ENCODE measurements around the gene ZCCHC3.

ZCCHC3 gene

DNA sequence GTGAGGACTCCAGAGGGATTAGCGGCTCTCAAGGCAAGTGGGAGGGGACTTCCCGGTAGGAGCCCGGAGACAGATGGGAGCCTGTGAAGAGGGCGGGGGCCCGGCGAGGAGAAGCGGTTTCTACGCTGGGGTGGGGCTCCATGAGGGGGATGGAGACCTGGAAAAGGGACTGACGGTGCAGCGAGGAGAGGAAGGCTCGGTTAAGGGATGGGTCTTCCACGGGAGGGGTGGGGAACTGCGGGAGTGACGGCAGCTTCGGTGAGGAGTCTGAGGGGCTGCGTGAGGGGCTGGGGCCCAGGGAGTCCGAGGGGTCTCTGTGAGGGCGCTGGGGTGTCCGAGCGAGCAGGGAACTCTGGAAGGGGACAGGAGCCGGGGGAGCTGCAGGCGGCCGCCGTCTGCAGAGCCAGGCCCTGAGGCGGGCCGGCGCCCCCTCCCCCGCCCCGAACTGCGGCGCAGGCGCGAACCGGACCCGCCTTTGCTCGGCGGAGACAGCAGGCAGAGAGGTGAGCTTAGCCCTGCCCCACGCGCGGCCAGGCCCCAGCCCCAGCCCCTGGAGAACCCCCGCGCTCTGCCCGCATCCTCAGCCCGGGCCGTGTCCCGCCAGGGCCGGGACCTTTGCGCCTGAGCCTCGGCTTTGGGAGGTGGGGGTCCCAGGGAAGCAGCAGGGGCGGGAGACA lies 49.4 kb downstream of the ZCCHC3 start, which contains the start of gene NRSN2:
TSS of gene NRSN2 (plus strand) at position 472 of the 677 bp plus-strand sequence. CDS start 2,533 bp downstream, outside the sequence.
- DNase-seq (ENCODE audit: low read depth in 2 of 2) = no peak

DNA sequence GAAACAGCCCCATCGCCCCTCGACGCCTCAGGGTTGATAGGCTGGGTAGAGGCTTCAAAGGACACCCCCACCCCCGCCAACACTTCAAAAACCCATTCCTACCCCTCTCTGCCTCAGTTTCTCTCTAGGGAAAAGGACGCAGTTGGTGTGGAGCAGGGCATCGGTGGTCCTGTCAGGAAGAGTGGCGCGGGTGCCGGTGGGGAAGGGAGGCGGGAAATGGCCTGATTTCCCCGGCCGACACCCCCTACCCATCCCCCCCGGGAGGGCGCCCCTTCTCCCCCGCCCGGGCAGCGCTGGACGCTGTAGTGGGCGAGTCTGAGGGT lies 49.9 kb downstream of the ZCCHC3 start:
- DNase-seq (ENCODE audit: low read depth in 2 of 2) = no peak

DNA sequence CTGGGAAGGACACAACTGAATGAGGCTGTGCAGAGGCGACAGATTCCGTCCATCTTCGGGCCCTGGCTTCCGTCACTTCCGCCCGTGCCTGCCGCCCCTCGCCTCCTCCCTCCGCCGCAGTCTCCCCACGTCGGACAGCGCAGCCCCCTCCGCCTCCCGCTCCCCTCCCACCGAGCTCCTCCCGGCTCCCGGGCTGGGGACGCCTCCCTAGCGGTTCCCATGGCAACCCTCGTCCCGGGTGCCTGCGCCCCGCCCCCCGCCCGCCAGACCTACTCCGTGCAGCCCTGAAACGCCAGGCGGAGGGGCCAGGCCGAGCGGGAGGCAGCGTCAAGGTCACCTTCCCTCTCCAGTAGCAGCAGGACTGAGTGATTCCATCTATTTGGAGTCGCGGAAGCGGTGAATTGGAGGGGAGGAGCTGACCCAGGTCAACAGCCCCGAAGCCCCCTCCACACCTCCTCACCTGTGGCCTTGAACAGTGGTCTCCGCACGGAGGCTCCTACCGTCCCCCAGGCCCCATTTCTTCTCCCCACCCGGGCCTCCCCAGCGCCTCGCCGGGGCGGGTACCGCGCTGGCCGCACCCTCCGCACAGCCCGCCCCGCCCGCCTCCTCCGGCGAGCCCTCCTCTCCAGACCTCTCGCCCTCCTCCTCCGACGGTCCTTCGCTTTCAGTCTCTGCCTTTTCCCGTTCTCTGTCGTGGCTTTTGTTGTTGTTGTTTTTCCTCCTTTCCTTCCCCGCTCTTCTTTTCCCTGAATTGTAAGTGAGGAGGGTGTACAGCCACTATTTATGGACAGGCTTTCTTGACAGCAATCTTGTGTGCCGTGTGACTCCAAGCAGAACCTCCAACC lies 50.5 kb downstream of the ZCCHC3 start:
- peak; percentile 69 to 74 for DNase-seq (ENCODE audit: low read depth in 2 of 2)

DNA sequence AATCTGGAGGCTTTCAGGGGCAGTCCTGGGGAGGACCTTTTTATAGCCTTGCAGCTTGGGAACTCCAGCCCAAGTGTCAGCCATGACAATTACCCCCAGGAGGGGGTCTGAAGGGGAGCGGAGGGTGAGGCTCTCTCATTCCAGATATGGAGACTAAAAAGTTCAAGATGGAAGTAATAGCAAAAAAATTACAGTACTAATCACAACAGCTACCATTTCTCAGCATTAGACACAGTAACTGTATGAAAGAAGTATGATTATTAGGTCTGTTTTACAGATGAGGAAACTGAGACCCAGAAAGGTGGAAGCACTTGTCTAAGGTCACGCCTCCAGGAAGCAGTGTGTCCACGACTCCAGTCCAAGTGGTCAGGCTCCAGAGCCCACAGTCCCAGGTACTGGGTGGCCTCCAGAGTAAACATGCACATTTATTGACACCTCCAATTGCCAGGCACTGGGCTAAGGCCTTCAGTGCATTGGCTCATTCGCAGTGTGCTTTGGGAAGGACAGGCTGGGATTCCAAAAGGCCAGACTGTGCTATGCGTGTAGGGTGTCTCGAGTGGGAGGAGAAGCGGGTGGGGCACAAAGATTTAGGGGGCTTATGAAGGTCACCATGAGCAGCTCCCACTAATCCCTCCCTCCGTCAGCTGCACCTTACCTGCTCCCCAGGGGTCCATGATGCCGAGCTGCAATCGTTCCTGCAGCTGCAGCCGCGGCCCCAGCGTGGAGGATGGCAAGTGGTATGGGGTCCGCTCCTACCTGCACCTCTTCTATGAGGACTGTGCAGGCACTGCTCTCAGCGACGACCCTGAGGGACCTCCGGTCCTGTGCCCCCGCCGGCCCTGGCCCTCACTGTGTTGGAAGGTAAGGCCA lies 51.8 kb downstream of the ZCCHC3 start:
- DNase-seq (ENCODE audit: low read depth in 2 of 2) = no peak
